ENCODE data around the gene CDON. TPM values are rescaled to one million over a fixed set of nuclear protein-coding genes. Genes with fewer than 3 reads are reported as not detected.

CDON gene
- total RNA-seq, 1 experiment from 2014 or later, result 34.1 TPM

DNA sequence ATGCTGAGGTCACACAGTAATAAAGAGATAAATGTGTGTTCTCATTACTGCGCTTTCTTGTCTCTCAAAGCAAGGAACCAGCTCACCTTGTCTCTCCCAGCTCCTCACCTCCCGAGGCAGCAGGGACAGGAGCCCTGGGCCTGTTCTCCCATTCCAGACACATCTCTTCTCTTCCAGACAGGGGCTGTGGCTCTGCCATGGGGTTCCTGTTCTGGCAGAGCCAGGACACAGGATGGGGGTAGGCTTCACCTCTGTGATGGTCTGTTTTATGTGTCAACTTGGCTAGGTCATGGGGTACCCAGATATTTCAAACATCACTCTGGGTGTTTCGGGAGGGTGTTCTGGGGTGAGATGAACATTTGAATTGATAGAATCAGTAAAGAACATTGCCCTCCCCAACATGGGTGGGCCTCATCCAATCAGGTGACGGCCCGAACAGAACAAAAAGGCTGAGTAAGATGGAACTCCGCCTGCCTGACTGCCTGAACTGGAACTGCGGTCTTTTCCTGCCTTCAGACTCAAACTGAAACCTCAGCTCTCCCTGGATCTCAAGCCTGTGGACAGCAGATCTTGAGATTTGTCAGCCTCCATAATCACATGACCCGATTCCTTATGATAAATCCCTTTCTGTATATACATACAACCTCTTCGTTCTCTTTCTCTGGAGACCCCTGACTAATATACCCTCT, 118.9 kb downstream of the CDON start:
- DNase-seq (ENCODE audit: low spot score) (no peak), ATAC-seq (no peak)
- Mint-ChIP-seq H3K36me3 (no peaks in the 10 kb centered on the region), H3K4me3 (no peak overlapping the region), H3K27ac (no peak overlapping the region), H3K9me3 (no peaks in the 10 kb centered on the region), H3K27me3 (ENCODE audit: low read depth) (no peaks in the 10 kb centered on the region; the same call in 1 of the 2 replicates), H3K4me1 (peaks cover 21% of the 10 kb centered on the region)
- POLR2A ChIA-PET, result no interaction called here
- TF ChIP-seq, protein P1, sequence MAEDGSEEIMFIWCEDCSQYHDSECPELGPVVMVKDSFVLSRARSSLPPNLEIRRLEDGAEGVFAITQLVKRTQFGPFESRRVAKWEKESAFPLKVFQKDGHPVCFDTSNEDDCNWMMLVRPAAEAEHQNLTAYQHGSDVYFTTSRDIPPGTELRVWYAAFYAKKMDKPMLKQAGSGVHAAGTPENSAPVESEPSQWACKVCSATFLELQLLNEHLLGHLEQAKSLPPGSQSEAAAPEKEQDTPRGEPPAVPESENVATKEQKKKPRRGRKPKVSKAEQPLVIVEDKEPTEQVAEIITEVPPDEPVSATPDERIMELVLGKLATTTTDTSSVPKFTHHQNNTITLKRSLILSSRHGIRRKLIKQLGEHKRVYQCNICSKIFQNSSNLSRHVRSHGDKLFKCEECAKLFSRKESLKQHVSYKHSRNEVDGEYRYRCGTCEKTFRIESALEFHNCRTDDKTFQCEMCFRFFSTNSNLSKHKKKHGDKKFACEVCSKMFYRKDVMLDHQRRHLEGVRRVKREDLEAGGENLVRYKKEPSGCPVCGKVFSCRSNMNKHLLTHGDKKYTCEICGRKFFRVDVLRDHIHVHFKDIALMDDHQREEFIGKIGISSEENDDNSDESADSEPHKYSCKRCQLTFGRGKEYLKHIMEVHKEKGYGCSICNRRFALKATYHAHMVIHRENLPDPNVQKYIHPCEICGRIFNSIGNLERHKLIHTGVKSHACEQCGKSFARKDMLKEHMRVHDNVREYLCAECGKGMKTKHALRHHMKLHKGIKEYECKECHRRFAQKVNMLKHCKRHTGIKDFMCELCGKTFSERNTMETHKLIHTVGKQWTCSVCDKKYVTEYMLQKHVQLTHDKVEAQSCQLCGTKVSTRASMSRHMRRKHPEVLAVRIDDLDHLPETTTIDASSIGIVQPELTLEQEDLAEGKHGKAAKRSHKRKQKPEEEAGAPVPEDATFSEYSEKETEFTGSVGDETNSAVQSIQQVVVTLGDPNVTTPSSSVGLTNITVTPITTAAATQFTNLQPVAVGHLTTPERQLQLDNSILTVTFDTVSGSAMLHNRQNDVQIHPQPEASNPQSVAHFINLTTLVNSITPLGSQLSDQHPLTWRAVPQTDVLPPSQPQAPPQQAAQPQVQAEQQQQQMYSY (CRISPR knock-in tag; IDR thresholded peaks at IDR 0.05), result no peak
- TF ChIP-seq, protein P2, sequence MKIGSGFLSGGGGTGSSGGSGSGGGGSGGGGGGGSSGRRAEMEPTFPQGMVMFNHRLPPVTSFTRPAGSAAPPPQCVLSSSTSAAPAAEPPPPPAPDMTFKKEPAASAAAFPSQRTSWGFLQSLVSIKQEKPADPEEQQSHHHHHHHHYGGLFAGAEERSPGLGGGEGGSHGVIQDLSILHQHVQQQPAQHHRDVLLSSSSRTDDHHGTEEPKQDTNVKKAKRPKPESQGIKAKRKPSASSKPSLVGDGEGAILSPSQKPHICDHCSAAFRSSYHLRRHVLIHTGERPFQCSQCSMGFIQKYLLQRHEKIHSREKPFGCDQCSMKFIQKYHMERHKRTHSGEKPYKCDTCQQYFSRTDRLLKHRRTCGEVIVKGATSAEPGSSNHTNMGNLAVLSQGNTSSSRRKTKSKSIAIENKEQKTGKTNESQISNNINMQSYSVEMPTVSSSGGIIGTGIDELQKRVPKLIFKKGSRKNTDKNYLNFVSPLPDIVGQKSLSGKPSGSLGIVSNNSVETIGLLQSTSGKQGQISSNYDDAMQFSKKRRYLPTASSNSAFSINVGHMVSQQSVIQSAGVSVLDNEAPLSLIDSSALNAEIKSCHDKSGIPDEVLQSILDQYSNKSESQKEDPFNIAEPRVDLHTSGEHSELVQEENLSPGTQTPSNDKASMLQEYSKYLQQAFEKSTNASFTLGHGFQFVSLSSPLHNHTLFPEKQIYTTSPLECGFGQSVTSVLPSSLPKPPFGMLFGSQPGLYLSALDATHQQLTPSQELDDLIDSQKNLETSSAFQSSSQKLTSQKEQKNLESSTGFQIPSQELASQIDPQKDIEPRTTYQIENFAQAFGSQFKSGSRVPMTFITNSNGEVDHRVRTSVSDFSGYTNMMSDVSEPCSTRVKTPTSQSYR (CRISPR knock-in tag; IDR thresholded peaks at IDR 0.05), result no peak
- TF ChIP-seq, protein P3, sequence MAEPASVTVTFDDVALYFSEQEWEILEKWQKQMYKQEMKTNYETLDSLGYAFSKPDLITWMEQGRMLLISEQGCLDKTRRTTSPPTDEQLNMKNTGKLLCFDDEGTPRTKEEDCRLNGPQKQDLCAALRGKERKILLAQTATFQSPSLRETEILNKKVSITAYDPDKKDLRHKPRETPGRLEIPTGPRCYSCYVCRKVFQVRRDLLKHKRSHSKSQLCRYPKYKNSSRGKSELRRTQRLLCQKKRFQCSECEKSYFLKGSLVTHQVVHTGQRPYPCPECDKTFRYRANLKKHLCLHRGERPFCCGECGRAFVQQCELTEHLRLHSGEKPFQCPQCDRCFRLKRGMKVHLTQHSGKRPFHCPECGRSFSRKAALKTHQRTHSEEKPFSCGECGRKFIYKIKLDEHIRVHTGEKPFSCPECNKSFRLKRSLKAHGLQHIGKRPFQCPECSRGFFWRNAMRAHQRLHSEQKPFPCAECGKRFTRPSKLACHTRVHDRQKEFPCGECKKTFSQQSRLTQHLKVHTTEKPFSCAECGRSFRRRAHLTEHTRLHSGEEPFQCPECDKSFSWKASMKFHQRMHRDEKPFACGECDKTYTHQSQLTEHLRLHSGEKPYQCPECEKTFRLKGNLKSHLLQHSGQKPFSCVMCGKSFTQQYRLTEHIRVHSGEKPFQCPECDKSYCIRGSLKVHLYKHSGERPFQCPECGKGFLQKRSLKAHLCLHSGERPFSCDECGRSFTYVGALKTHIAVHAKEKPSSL (CRISPR knock-in tag; conservative IDR thresholded peaks at IDR 0.05), result no peak
- CTCF ChIA-PET, result interaction anchor here (0.8 to 3.2 kb wide), 15 partner anchors 13 to 246 kb away, joined by 3 to 28 read pairs (median 6); no protein-coding TSS in a partner anchor

DNA sequence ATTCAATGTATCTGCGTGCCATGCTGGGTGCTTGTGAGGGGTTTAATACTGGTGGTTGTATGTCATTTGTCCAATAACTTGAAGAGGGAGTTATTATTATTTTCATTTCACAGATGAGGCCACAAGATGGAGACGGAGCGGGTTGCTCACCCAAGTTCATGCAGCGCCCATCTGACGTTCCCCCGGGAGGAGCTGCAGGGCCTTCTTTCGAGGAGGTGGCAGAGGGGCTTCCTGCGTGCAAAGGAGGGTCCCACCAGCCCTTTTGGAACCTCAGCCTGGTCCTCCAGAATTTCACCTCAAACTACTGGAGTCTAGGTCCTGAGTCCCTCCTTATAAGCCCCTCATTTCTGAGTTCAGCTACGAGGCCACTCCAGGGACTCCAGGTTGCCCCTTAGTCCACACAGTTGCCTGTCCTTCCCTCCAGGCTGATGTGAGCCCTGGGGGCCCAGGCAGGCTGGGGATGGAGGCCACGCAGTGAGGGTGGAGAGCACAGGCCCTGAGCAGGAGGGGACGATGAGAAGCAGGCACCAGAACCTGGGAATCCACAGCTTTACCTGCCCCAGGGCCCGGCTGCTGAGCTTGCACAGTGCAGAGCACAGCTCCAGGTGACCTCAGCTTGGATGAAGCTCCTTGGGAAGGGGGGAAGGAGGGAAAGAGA, 119.8 kb downstream of the CDON start:
- H3K27ac Mint-ChIP-seq, result no peak overlapping the region
- ATAC-seq (no peak), DNase-seq (ENCODE audit: low spot score) (no peak)
- peaks cover 23% of the 10 kb centered on the region for H3K4me1 Mint-ChIP-seq
- H3K36me3 Mint-ChIP-seq, result no peaks in the 10 kb centered on the region
- POLR2A ChIA-PET, result no interaction called here
- TF ChIP-seq ELF4 (CRISPR knock-in tag; IDR thresholded peaks at IDR 0.05; ENCODE audit: low read depth), result no peak
- TF ChIP-seq JUN (CRISPR knock-in tag; IDR thresholded peaks at IDR 0.05), result no peak
- TF ChIP-seq, protein P4, sequence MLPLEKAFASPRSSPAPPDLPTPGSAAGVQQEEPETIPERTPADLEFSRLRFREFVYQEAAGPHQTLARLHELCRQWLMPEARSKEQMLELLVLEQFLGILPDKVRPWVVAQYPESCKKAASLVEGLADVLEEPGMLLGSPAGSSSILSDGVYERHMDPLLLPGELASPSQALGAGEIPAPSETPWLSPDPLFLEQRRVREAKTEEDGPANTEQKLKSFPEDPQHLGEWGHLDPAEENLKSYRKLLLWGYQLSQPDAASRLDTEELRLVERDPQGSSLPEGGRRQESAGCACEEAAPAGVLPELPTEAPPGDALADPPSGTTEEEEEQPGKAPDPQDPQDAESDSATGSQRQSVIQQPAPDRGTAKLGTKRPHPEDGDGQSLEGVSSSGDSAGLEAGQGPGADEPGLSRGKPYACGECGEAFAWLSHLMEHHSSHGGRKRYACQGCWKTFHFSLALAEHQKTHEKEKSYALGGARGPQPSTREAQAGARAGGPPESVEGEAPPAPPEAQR (CRISPR knock-in tag; IDR thresholded peaks at IDR 0.05), result no peak
- TF ChIP-seq NR1H2 (CRISPR knock-in tag; IDR thresholded peaks at IDR 0.05), result no peak
- no peak for TF ChIP-seq FOXJ3 (CRISPR knock-in tag; IDR thresholded peaks at IDR 0.05; ENCODE audit: borderline replicate concordance)
- no peak for TF ChIP-seq ZNF317 (CRISPR knock-in tag; IDR thresholded peaks at IDR 0.05; ENCODE audit: borderline replicate concordance, low read depth)
- no peak for TF ChIP-seq MYBL2 (CRISPR knock-in tag; IDR thresholded peaks at IDR 0.05)
- no peak for TF ChIP-seq SP1 (CRISPR knock-in tag; conservative IDR thresholded peaks at IDR 0.05)
- H3K27me3 Mint-ChIP-seq (ENCODE audit: low read depth), result no peaks in the 10 kb centered on the region; the same call in 1 of the 2 replicates
- H3K9me3 Mint-ChIP-seq, result no peaks in the 10 kb centered on the region
- H3K4me3 Mint-ChIP-seq, result no peak overlapping the region
- CTCF ChIA-PET, result interaction anchor here (0.7 to 3.2 kb wide), 23 partner anchors 13 to 251 kb away, joined by 3 to 28 read pairs (median 4); partner anchors contain the start of gene PUS3
